Naive B cell (primary cell): Measurements from ENCODE around the gene VSIG4. TPM values are rescaled to one million over a fixed set of nuclear protein-coding genes. Genes with fewer than 3 reads are reported as not detected.

Experiments used
- ATAC-seq, 2 donors: fragments of 150-1000 bp; cut with Tn5 transposase; 2 replicates each; pipeline ENCODE4 v1.10.0; 2021; ENCODE audit warnings: low read depth in 2 of 2, mild to moderate bottlenecking in 2 of 2, moderate library complexity in 2 of 2
- DNase-seq: peaks from one replicate; pipeline ENCODE4 v3.0.0; 2022
- H3K27ac Mint-ChIP-seq, 6 donors: one replicate each; pipeline ENCODE4 v1.8.0; 2020 to 2022; ENCODE audit warnings: mild to moderate bottlenecking in 6 of 6, mixed read lengths in 6 of 6, moderate library complexity in 5 of 6, inconsistent platforms in 2 of 6
- H3K27me3 Mint-ChIP-seq, 3 donors: one replicate each; pipeline ENCODE4 v1.8.0; 2021 to 2022; ENCODE audit warnings: mixed read lengths in 3 of 3, mild to moderate bottlenecking in 1 of 3
- H3K36me3 Mint-ChIP-seq, 2 donors: one replicate each; pipeline ENCODE4 v1.8.0; 2020 to 2022; ENCODE audit warnings: mixed read lengths in 2 of 2, inconsistent platforms in 1 of 2, mild to moderate bottlenecking in 1 of 2
- H3K4me1 Mint-ChIP-seq, 3 donors: one replicate each; pipeline ENCODE4 v1.8.0; 2020 to 2022; ENCODE audit warnings: mixed read lengths in 3 of 3, inconsistent platforms in 1 of 3, mild to moderate bottlenecking in 1 of 3, moderate library complexity in 1 of 3
- H3K4me3 Mint-ChIP-seq, 8 donors: one replicate each; pipeline ENCODE4 v1.8.0; 2020 to 2022; ENCODE audit warnings: mild to moderate bottlenecking in 8 of 8, mixed read lengths in 8 of 8, moderate library complexity in 8 of 8, inconsistent platforms in 2 of 8
- H3K9me3 Mint-ChIP-seq, 7 donors: one replicate each; pipeline ENCODE4 v1.8.0; 2020 to 2022; ENCODE audit warnings: mixed read lengths in 7 of 7, mild to moderate bottlenecking in 5 of 7, inconsistent platforms in 2 of 7, moderate library complexity in 1 of 7
- polyA plus RNA-seq, 6 donors: library from polyadenylated mRNA; unstranded; fragments of 300-500 nt; fragmentation: Illumina TruSeq; gene quantifications; one replicate each; pipeline ENCODE4 v1.2.3, GENCODE V29; 2021; ENCODE audit warnings: low read depth in 6 of 6

Gene VSIG4
- polyA plus RNA-seq, 6 donors from 2014 or later: 0.21 to 0.40 TPM; not detected in 4

DNA sequence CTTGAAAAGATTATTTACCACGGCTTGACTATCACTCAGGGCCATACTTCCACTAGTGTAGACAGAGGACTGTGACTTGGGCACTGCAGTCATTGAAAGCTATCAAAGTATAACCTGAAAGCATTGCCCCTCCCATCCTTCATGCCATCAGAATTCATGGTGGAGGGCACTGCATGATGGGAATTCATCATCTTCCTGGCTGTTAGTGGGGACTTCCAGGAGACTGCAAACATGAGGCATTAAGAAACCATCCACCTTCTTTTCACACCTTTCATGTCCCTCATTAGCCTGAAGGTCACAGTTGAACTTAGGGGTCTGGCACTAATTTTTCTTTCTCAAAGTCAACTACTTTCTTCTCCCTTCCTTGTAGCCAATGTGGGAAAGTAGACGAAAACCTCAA, 25.8 kb downstream of the VSIG4 start:
- ATAC-seq: no peak
- H3K27me3 Mint-ChIP-seq: no peaks in the 10 kb centered on the region

DNA sequence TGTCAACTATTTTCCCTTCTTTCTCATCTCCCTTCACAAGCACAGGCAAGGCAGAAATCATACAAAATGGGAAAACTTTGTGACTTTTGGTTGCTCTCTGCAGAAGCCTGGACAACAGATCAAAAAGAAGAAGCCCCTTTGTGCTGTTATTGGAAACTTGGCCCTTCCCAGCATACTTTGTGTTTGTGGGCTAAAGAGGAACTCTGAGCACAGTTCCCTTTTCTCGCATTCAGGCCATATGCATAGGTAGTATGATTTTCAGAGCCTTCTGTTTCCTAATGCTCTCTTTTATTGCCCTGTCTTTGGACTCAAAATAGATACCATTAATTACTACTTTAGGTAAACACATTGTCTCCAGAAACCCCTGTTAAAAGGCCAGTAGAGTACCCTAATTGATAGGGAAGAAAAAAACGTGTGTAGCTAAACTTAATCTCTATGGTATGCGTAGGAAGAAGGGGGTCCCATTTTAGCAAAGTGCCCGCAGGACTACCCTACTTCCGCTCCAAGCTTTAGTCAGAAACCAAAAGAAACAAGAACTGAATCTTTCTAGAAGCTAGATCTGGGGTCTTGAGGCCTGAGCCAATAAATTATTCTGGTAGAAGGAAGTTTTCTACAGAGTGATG, 26.6 kb downstream of the VSIG4 start:
- Mint-ChIP-seq H3K4me3 (peak overlapping the region; percentile 65 to 96 (median 88)), H3K36me3 (peaks cover 1 to 6% of the 10 kb centered on the region in 2 donors), H3K9me3 (peaks cover 0 to 11% (median 4%) of the 10 kb centered on the region in 7 donors), H3K27me3 (no peaks in the 10 kb centered on the region), H3K27ac (peak overlapping the region; percentile 86 to 97 (median 94)), H3K4me1 (peaks cover 35 to 82% (median 61%) of the 10 kb centered on the region in 3 donors)
- peak; percentile 70 to 73 for ATAC-seq
- DNase-seq: peak; percentile 65

More for the DNA sequence above, 25.8 kb downstream of the VSIG4 start:
- Mint-ChIP-seq H3K4me3 (peak overlapping the region in 6 of 8 donors; percentile 74 to 96 (median 90)), H3K36me3 (peaks cover 9 to 12% of the 10 kb centered on the region in 2 donors), H3K9me3 (peaks cover 0 to 11% (median 4%) of the 10 kb centered on the region in 7 donors), H3K27ac (peak overlapping the region in 5 of 6 donors; percentile 87 to 97 (median 95)), H3K4me1 (peaks cover 43 to 85% (median 69%) of the 10 kb centered on the region in 3 donors)
- no peak for DNase-seq

DNA sequence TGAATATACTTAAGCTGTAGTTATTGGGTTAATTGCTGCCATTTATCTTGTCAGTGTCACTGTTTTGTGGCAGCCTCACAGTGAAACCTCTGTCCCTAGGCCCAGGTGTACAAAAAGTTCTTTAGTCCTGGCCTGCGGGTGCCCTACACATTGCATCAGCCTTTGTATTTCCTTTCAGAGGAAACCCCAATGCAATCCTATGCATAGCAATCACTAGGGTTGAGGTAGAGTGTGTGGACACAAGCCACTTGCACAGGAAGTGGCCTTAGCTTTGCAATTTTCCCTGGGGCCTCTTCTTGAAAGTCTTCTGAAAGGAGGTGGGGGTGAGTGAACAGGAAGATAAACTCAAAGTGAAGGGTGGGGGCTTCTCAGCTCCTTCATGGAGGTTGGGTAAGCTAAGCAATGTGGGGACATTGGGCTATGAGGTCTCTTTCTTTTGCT, 27.8 kb downstream of the VSIG4 start:
- no peaks in the 10 kb centered on the region for H3K27me3 Mint-ChIP-seq
- peaks cover 31 to 81% (median 53%) of the 10 kb centered on the region in 3 donors for H3K4me1 Mint-ChIP-seq
- H3K27ac Mint-ChIP-seq: peak overlapping the region in 5 of 6 donors; percentile 12 to 96 (median 82)
- H3K36me3 Mint-ChIP-seq: peaks cover 0 to 2% of the 10 kb centered on the region in 2 donors
- peak overlapping the region in 4 of 8 donors; percentile 45 to 89 (median 73) for H3K4me3 Mint-ChIP-seq
- no peak for ATAC-seq
- DNase-seq: no peak
- peaks cover 0 to 12% (median 4%) of the 10 kb centered on the region in 7 donors for H3K9me3 Mint-ChIP-seq

DNA sequence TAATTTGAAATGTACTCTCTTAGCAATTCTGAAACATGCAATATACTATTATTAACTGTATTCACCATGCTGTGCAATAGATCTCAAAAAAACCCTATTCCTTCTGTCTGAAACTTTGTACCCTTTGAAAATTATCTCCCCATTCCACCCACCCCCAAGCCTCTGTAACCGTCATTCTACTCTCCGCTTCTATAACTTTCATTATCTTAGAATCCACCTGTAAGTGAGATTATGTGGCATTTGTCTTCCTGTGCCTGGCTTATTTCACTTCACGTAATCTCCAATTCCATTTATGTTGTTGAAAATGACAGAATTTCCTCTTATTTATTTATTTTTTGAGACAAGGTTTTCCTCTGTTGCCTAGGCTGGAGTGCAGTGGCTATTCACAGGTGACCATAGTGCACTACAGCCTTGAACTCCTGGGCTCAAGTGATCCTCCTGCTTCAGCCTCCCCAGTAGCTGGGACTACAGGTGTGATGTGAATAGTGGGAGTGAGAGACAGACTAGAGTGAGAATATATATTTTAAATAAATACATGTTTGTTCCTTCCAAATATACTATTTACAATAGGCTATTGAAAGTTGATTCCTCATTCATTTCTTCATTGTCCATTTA, 30.5 kb downstream of the VSIG4 start:
- H3K4me3 Mint-ChIP-seq: no peak overlapping the region
- ATAC-seq: no peak
- H3K9me3 Mint-ChIP-seq: peaks cover 0 to 14% (median 4%) of the 10 kb centered on the region in 7 donors
- peaks cover 47 to 81% (median 56%) of the 10 kb centered on the region in 3 donors for H3K4me1 Mint-ChIP-seq
- DNase-seq: no peak
- no peaks in the 10 kb centered on the region for H3K27me3 Mint-ChIP-seq
- peak overlapping the region in 4 of 6 donors; percentile 4 to 65 (median 50) for H3K27ac Mint-ChIP-seq
- no peaks in the 10 kb centered on the region for H3K36me3 Mint-ChIP-seq

DNA sequence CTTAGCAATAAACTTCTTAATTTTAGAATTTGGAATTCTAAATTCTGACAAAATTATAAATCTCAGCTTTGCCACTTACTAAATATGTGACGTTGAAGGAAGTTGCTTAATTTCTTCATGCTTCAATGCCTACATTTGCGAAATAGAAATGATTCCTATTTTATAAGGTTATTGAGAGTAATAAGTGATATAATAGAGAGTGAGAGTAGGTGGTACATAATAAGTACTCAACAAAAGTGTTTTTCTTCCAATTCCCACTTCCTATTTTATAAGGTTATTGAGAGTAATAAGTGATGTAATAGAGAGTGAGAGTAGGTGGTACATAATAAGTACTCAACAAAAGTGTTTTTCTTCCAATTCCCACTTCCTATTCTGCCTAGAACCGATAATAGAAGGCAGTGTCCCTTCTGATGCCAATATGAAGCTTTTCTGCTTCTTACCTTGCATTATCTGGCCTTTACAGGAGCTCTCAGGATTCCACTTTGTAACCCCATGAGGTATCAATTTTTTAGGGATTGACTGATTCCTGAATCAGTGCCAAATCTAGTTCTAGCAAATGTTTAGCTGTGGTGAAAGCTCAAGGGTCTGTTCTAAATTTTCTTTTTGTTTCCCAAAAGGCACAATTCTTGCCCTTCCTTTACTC, 31.4 kb downstream of the VSIG4 start:
- Mint-ChIP-seq H3K36me3 (no peaks in the 10 kb centered on the region), H3K4me1 (peaks cover 49 to 79% (median 54%) of the 10 kb centered on the region in 3 donors), H3K27ac (no peak overlapping the region), H3K4me3 (no peak overlapping the region), H3K27me3 (no peaks in the 10 kb centered on the region), H3K9me3 (peaks cover 0 to 10% (median 4%) of the 10 kb centered on the region in 7 donors)
- ATAC-seq: no peak
- no peak for DNase-seq

DNA sequence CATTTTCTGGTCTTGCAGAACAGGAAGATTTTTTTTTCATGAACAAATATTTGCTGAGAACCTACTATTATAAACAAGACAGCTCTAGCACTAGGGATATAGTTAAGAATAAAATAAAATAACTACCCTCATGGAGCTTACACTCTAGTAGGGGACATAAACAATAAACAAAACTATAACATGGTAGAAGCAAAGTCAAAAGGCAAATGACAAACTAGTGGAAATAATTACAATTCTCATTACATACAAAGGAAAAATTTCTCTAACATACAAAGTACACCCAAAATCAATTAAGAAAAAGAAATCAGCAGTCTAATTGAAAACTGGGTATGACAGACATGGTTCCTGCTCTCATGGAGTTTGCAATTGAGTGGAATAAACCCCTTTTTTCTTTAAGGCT, 32.0 kb downstream of the VSIG4 start:
- DNase-seq: no peak
- Mint-ChIP-seq H3K27me3 (no peaks in the 10 kb centered on the region), H3K27ac (peak overlapping the region in 1 of 6 donors; percentile 9), H3K4me3 (no peak overlapping the region), H3K9me3 (peaks cover 0 to 13% (median 4%) of the 10 kb centered on the region in 7 donors), H3K36me3 (no peaks in the 10 kb centered on the region), H3K4me1 (peaks cover 46 to 79% (median 50%) of the 10 kb centered on the region in 3 donors)
- no peak for ATAC-seq

DNA sequence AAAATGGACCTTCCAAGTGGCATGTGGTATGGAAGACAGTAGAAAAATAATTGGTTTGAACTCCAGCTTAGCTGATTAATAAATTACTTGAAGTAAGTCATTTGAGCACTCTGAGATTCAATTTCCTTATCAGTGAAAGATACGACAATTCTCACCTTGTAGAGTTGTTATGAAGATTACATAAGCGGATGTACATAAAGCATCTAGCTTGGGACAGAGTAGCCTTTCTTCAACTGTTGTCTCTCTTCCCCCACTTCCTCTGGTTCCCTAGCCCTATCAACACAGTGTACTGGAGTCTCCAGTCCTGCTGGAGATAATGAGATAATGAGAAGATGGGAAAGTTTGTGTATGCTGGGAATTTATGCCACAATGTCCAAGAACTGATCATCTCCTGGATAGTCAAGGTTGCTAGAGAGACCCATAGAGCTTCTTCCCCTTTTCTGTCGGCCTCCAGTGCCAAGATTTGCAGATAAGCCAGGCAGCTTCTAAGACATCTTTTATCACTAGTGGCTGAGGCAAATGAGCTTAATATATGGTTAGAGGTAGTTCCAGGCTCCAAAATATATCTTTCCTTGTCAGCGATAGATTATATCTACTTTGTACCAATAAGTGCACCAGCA, 33.9 kb downstream of the VSIG4 start:
- Mint-ChIP-seq H3K27me3 (no peaks in the 10 kb centered on the region), H3K27ac (peak overlapping the region; percentile 54 to 93 (median 79)), H3K9me3 (peaks cover 0 to 7% (median 4%) of the 10 kb centered on the region in 7 donors), H3K4me3 (peak overlapping the region; percentile 32 to 81 (median 58)), H3K36me3 (no peaks in the 10 kb centered on the region), H3K4me1 (peaks cover 50 to 81% (median 55%) of the 10 kb centered on the region in 3 donors)
- ATAC-seq (peak; percentile 50 to 53), DNase-seq (no peak)

DNA sequence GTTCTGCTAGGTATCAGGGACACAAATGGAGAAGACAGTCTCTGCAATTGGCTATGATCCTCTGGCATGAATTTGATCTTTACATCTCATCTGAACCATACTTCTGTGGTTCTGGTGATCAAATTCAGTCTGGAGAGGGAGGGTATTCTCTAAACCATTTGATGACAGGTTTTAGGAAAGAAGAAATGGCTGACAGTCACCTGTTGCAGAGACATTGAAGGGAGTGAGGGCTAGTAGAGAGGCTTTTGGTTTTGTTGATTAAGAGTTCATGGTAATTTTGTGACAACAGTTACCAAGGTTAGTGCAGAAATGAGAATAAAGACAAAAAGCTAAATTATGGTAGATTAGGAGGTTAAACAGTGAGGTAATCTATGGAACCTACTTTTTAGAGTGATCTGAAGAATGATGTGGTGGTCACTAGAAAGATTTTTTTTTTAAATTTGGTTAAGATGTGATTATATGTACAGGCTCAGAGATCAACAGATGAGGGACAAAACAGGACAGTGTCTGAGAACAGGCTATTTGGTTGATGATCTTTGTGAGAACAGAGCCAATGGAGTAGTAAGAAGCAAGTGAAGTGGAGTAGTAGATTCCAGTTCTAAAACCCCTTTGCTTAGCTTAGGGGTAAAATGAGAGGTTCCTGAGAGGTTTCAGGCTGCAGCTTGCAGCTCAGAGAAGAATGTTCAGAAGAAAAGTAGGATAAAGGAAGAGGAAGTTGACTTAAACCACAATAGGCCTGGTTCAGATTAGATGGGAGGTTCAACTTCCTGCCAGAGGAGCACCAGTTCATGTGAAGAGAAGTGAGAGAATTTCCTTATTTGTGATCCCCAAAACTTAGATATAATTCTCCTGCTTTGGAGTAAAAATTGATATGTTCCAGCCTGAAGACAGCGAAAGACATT, 34.7 kb downstream of the VSIG4 start:
- peak; percentile 48 to 56 for ATAC-seq

DNA sequence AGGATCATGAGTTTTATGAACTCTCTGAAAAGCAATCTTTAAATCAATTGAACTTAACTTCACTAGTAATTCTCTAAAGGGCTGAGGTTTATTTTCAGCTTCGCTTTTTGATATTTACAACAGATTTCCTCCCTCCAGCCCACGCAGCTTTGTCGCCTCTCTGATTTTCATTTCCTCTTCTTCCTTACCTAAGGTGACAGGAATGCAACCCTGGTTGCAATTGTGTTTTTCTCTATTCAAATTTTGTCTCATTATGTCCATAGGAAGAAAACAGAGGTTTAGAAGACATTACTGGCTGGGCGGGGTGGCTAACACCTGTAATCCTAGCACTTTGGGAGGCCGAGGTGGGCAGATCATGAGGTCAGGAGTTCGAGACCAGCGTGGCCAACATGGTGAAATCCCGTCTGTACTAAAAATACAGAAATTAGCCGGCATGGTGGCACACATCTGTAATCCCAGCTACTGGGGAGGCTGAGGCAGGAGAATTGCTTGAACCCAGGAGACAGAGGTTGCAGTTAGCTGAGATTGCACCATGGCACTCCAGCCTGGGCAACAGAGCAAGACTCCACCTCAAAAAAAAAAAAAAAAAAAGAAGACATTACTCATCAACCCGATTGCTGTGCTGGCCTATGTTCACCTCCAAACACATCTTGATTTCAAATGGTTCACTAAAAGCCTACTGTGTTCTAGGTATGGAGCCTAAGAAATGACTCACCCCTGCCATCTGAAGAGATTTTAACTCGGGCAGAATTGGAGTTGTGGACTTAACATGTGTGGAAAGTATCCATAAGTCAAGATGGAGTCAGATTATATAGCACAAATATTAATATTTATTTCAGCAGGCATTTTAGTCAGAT, 36.8 kb downstream of the VSIG4 start:
- DNase-seq (no peak), ATAC-seq (peak; percentile 64 to 65)
- Mint-ChIP-seq H3K4me1 (peaks cover 60 to 83% (median 74%) of the 10 kb centered on the region in 3 donors), H3K9me3 (peaks cover 0 to 9% (median 0%) of the 10 kb centered on the region in 7 donors), H3K36me3 (no peaks in the 10 kb centered on the region), H3K4me3 (peak overlapping the region; percentile 6 to 82 (median 66)), H3K27me3 (no peaks in the 10 kb centered on the region), H3K27ac (peak overlapping the region; percentile 74 to 93 (median 84))

More for the DNA sequence above, 34.7 kb downstream of the VSIG4 start:
- H3K27me3 Mint-ChIP-seq: no peaks in the 10 kb centered on the region
- H3K36me3 Mint-ChIP-seq: no peaks in the 10 kb centered on the region
- H3K27ac Mint-ChIP-seq: peak overlapping the region; percentile 66 to 93 (median 90)
- no peak for DNase-seq
- H3K9me3 Mint-ChIP-seq: peaks cover 0 to 7% (median 4%) of the 10 kb centered on the region in 7 donors
- peaks cover 51 to 82% (median 56%) of the 10 kb centered on the region in 3 donors for H3K4me1 Mint-ChIP-seq
- H3K4me3 Mint-ChIP-seq: peak overlapping the region; percentile 22 to 81 (median 52)

DNA sequence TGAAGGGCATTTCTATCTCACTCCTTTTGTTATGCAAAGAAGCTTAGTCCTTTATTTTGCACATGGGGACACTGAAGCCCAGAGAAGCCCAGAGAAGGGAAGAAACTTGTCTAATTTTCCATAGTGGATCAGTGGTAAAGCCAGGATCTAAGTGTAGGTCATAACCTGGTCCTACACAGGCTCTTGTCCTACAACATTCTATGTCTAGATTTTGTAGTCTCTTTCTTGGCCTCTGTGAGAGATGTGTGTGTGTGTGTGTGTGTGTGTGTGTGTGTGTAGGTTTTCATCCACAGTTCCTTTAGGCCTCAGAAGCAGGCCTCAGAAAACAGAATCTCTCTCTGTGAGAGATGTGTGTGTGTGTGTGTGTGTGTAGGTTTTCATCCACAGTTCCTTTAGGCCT, 38.3 kb downstream of the VSIG4 start:
- no peaks in the 10 kb centered on the region for H3K27me3 Mint-ChIP-seq
- H3K27ac Mint-ChIP-seq: peak overlapping the region; percentile 46 to 87 (median 62)
- DNase-seq (no peak), ATAC-seq (no peak)
- H3K4me3 Mint-ChIP-seq: peak overlapping the region in 4 of 8 donors; percentile 57 to 70 (median 63)
- peaks cover 0 to 9% (median 0%) of the 10 kb centered on the region in 7 donors for H3K9me3 Mint-ChIP-seq
- peaks cover 60 to 77% (median 72%) of the 10 kb centered on the region in 3 donors for H3K4me1 Mint-ChIP-seq
- no peaks in the 10 kb centered on the region for H3K36me3 Mint-ChIP-seq

DNA sequence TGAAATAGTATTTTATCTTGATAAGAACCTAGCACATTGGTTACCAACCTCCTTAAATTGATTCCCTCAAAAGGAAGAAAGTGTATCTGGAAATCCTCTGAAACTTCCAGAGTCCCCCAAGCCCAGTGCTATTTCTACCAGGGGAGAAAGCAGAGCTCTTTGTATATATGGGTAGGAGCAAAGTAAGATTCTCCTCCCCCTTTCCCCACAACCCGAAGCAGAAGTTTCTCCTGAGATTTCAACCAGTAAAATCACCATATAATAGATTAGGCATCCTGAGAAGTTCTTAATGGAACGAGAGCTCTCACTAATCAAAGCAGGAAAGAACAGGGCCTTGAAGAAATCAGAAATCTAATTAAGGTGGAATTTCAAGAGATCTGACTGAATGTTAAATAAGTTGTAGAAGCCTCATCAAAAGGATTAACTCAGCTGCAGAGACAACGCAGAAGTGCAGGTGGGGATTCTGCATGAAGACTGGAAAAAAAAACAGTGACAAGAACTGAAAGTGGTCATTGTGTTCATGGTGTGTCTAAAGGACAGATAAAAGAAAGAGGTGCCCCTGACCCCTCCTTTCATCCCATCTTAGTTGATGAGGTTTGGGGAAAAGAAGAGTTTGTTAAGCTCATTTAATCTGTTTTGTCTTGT, 39.1 kb downstream of the VSIG4 start:
- no peak for DNase-seq
- Mint-ChIP-seq H3K36me3 (no peaks in the 10 kb centered on the region), H3K27ac (peak overlapping the region; percentile 16 to 92 (median 75)), H3K9me3 (peaks cover 0 to 9% (median 0%) of the 10 kb centered on the region in 7 donors), H3K4me1 (peaks cover 58 to 70% (median 65%) of the 10 kb centered on the region in 3 donors), H3K27me3 (no peaks in the 10 kb centered on the region), H3K4me3 (peak overlapping the region in 5 of 8 donors; percentile 5 to 61 (median 22))
- no peak for ATAC-seq
